Adipose tissue (tissue), 3 donors: ENCODE measurements around the gene PIP5K1B. TPM values are rescaled to one million over a fixed set of nuclear protein-coding genes. Genes with fewer than 3 reads are reported as not detected.
"Not testable (repeated sequence)": the region's sequence is repeated elsewhere in the genome, so short reads cannot be mapped to it uniquely, and the experiment has no call there.

Experiments used
- H3K27ac ChIP-seq: one replicate; pipeline ENCODE4 v1.5.1; 2013; ENCODE audit warnings: low read depth, low read length
- WGBS, 3 donors: extraction: QIAGEN DNeasy Blood & Tissue Kit; methylation state at CpG; one replicate each; pipeline ENCODE4 v1.1.7; 2013; 5-methylcytosine and 5-hydroxymethylcytosine counted together
- polyA plus RNA-seq, 3 donors: library from polyadenylated mRNA; stranded (reverse); fragments of 200-250 nt; gene quantifications; one replicate each; pipeline ENCODE4 v1.2.3, GENCODE V29; 2013
- donor health status: healthy with polysubstance abuse.
- donor health status: Bipolar disorder and iron deficiency.
- donor health status: healthy.

The PIP5K1B gene
- polyA plus RNA-seq, 3 donors, result 0.67 to 4.3 (median 2.0) TPM

GRCh38 chr9:69040646-69041045 lies 335.6 kb downstream of the PIP5K1B start:
- H3K27ac ChIP-seq, result no peak overlapping the region
- WGBS, 3 donors, result 96 to 98% (median 98%) methylated on average over 2 of the region's 2 CpGs

- WGBS, 3 donors, result 50 to 68% (median 61%) methylated on average over 9 of the region's 9 CpGs
- H3K27ac ChIP-seq, result no peak overlapping the region
Measured at GRCh38 chr9:69044240-69045219, 339.5 kb downstream of the PIP5K1B start.

GRCh38 chr9:69045821-69046220 lies 340.8 kb downstream of the PIP5K1B start:
- no peak overlapping the region for H3K27ac ChIP-seq
- 76 to 81% (median 77%) methylated on average over 4 of the region's 4 CpGs for WGBS, 3 donors

GRCh38 chr9:69046723-69047122 lies 341.7 kb downstream of the PIP5K1B start:
- WGBS, 3 donors, result 63 to 74% (median 73%) methylated on average over 4 of the region's 4 CpGs
- H3K27ac ChIP-seq, result no peak overlapping the region

GRCh38 chr9:69047371-69047770 lies 342.3 kb downstream of the PIP5K1B start:
- 39 to 74% (median 42%) methylated on average over 4 of the region's 4 CpGs for WGBS, 3 donors
- H3K27ac ChIP-seq, result no peak overlapping the region

- no peak overlapping the region for H3K27ac ChIP-seq
- 78 to 88% (median 86%) methylated on average over 6 of the region's 6 CpGs for WGBS, 3 donors
Measured at GRCh38 chr9:69049094-69049493, 344.1 kb downstream of the PIP5K1B start.

GRCh38 chr9:69050936-69051335 lies 345.9 kb downstream of the PIP5K1B start:
- H3K27ac ChIP-seq, result not testable (repeated sequence)
- 86 to 89% (median 87%) methylated on average over 11 to 12 of the region's 12 CpGs for WGBS, 3 donors

GRCh38 chr9:69054989-69055388 lies 349.9 kb downstream of the PIP5K1B start:
- no peak overlapping the region for H3K27ac ChIP-seq
- WGBS, 3 donors, result 73 to 82% (median 78%) methylated on average over 1 of the region's 1 CpG

GRCh38 chr9:69056191-69056815 lies 351.3 kb downstream of the PIP5K1B start:
- 90 to 93% (median 93%) methylated on average over 4 of the region's 4 CpGs for WGBS, 3 donors
- H3K27ac ChIP-seq, result no peak overlapping the region

- WGBS, 3 donors, result 92 to 96% (median 93%) methylated on average over 2 of the region's 2 CpGs
- H3K27ac ChIP-seq, result no peak overlapping the region
Measured at GRCh38 chr9:69058101-69058500, 353.1 kb downstream of the PIP5K1B start.

Other genes starting within 250 kb of the PIP5K1B start
- gene TMEM252, start 164.4 kb upstream of the PIP5K1B start, polyA plus RNA-seq, result under 1 TPM in 1 of 3 donors, not detected in 2; 0.34 TPM